Endothelial cell of hepatic sinusoid (primary cell): ENCODE results near the gene UBXN6.

Experiments
- in situ Hi-C: cut with HindIII; loops from 2 replicates; pipeline ENCODE4 v1.10.0; 2017; ENCODE audit warnings: low sequenced_read_pairs

Gene UBXN6

GRCh38 chr19:4414800-4415321 is 42.7 kb downstream of the UBXN6 start:
- in situ Hi-C loops: loop anchor here (5.0 to 10.0 kb wide), 4 partner anchors 42 to 168 kb away; partner anchors contain the start of genes UBXN6 and YJU2

GRCh38 chr19:4414144-4414799 is 43.3 kb downstream of the UBXN6 start:
- in situ Hi-C loops: loop anchor here (10.0 kb wide), 1 partner anchor 49 kb away; no protein-coding TSS in a partner anchor

GRCh38 chr19:4413588-4413987 is 44.0 kb downstream of the UBXN6 start:
- in situ Hi-C loops: loop anchor here (10.0 kb wide), 1 partner anchor 49 kb away; no protein-coding TSS in a partner anchor

- in situ Hi-C loops: no loop called here
Measured at GRCh38 chr19:4409123-4409933, 48.3 kb downstream of the UBXN6 start.

- in situ Hi-C loops: no loop called here
Measured at GRCh38 chr19:4406626-4407025, 51.0 kb downstream of the UBXN6 start.

GRCh38 chr19:4405977-4406376 is 51.6 kb downstream of the UBXN6 start:
- in situ Hi-C loops: no loop called here

- in situ Hi-C loops: no loop called here
Measured at GRCh38 chr19:4403005-4403761, 54.4 kb downstream of the UBXN6 start.

- in situ Hi-C loops: no loop called here
Measured at GRCh38 chr19:4402171-4403004, 55.2 kb downstream of the UBXN6 start, which contains the start of gene CHAF1A. TSS of gene CHAF1A (plus strand) at chr19:4402640. CDS start at chr19:4402763, 123 bp downstream.

- in situ Hi-C loops: no loop called here
Measured at GRCh38 chr19:4401769-4402170, 55.8 kb downstream of the UBXN6 start.

- in situ Hi-C loops: no loop called here
Measured at GRCh38 chr19:4400135-4400936, 57.3 kb downstream of the UBXN6 start, which contains the start of gene SH3GL1. TSS of gene SH3GL1 (minus strand) at chr19:4400547. CDS start at chr19:4400368, 179 bp downstream.

- in situ Hi-C loops: no loop called here
Measured at GRCh38 chr19:4399812-4400134, 57.8 kb downstream of the UBXN6 start.

GRCh38 chr19:4396949-4397783 is 60.4 kb downstream of the UBXN6 start:
- in situ Hi-C loops: no loop called here
